AG09309 (cell line): ENCODE data around the gene BRD3.

Source experiments
- DNase-seq: peaks from one replicate; pipeline ENCODE4 v3.0.0-alpha.2; 2010; ENCODE audit warnings: low read depth
- H3K4me3 ChIP-seq: 2 replicates; pipeline ENCODE4 v1.5.1; 2011; ENCODE audit warnings: mild to moderate bottlenecking, low read depth, low read length, moderate library complexity; ENCODE audit not compliant: control insufficient read depth
- CTCF ChIP-seq: IDR thresholded peaks from 2 replicates; pipeline ENCODE4 v1.5.1; 2011; ENCODE audit warnings: mild to moderate bottlenecking, low read depth, low read length, inconsistent platforms; ENCODE audit not compliant: insufficient read depth, control insufficient read depth; ENCODE audit errors: missing control alignments

Gene BRD3

GRCh38 chr9:134049772-134050588, 17.8 kb downstream of the BRD3 start:
- DNase-seq = no peak
- no peak for TF ChIP-seq CTCF
- H3K4me3 ChIP-seq = no peak overlapping the region

GRCh38 chr9:134049236-134049635, 18.6 kb downstream of the BRD3 start:
- no peak for TF ChIP-seq CTCF
- DNase-seq = no peak
- no peak overlapping the region for H3K4me3 ChIP-seq

GRCh38 chr9:134048582-134048968, 19.3 kb downstream of the BRD3 start:
- no peak for TF ChIP-seq CTCF
- no peak overlapping the region for H3K4me3 ChIP-seq
- DNase-seq = no peak

- no peak for DNase-seq
- no peak for TF ChIP-seq CTCF
- H3K4me3 ChIP-seq = no peak overlapping the region
Observed at GRCh38 chr9:134047868-134048581, 19.8 kb downstream of the BRD3 start.

GRCh38 chr9:134046894-134047681, 20.7 kb downstream of the BRD3 start:
- no peak for DNase-seq
- H3K4me3 ChIP-seq = no peak overlapping the region
- no peak for TF ChIP-seq CTCF

- DNase-seq = no peak
- no peak for TF ChIP-seq CTCF
- H3K4me3 ChIP-seq = no peak overlapping the region
Observed at GRCh38 chr9:134045841-134046544, 21.8 kb downstream of the BRD3 start.
